Stimulated activated CD8-positive, alpha-beta memory T cell treated with anti-CD3 and anti-CD28 coated beads, Interleukin-15, amount 100 ng/mL, for 24 hours (primary cell): ENCODE measurements around the gene B3GALNT2.
"Not testable (repeated sequence)": the region's sequence is repeated elsewhere in the genome, so short reads cannot be mapped to it uniquely, and the experiment has no call there.

Experiments
- DNase-seq: peaks from one replicate; pipeline ENCODE4 v3.0.0-alpha.2; 2020; ENCODE audit warnings: low read depth

B3GALNT2 gene

DNA sequence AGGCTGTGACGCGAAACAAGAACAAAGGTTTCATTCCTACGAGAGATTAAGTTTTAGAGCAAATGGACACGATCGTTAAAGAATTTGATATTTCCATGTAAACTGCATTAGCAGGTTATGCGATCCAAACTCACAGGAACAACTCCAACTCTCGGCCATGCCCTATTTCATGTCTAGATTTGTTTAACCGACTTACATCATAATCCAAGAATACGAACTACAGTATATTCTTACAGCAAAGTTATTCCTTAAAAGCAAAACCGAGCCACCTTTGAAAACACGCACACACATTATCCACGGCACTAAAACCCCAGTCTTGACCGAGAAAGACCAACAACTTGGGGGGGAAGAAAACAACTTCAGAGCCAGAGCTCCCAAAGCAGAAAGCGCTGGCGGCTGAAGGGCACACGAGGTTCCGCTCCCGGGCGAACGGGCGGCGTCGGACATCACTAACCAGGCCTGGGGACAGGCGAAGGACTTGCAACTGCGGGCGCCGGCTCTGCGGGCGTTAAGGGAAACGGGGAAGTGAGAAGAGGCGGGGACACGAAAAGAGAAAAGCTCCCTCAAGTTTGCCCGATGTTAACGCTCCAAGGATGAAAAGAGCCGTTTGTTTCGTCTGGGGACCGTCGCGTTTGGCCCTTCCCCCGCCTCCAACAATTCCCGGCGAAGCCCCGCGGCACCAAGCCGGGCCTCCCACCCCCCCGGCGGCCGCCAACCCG is 690 bp downstream of the B3GALNT2 start:
- no peak for DNase-seq

DNA sequence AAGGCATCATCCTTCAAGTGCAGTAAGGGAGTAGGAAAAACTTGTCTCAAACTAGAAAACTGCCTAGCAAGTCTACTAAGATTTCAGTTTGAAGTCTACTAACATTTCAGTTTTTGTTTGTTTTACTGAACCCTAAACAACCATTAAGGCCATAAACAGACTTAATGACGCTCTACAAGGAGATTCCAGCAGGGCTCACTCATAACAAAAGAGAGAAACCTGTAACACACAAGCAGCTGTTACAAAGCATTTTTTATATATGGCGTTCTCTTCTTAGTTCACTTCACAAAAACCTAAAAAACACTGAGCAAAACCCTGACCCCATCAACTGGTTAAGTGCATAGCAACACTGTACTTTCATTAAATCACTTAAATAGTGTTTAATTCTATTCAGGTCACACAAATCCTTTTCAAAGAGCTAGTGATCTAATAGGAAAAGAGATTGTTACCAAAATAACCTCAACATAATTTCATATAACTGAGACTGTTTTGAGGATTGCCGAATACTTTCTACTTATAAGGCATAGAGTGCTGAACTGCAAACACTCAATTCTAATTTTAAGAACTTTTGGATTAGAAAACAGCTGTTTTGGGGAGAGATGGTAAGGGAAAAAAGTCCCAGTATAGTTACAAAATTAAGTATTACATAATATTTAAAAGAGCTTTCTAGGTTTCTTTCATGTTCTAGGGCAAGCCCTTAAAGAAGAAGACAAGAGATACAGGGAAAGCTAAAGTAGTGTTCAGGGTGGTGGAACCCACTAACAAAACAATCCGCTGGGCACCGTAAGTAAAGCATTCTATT is 1.4 kb downstream of the B3GALNT2 start:
- no peak for DNase-seq

DNA sequence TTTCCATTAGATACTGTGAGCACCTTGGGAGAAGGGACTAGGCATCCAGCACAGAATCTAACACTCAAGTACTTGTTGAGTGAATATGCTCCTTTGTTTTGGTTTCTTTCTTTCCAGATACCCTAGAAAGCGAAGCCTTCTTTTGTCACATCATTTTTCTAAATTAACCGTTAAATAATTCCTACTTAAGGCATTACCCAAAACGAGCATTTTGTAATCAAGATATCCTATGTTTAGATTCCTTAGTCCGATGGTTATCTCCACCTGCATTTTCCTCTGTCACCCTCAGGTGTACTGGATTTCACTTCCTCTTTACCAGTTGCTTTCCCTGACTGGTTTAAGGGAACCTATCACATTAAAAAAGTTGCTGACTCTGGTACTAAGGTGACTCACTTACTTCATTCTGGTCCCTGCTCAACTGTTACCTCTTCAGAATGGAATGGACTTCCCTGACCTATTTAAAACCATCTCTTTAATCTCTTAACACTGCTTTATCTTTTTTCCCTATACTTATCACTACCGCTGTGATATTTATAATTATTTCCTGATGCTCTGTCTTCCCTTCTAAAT is 3.2 kb downstream of the B3GALNT2 start:
- no peak for DNase-seq

DNA sequence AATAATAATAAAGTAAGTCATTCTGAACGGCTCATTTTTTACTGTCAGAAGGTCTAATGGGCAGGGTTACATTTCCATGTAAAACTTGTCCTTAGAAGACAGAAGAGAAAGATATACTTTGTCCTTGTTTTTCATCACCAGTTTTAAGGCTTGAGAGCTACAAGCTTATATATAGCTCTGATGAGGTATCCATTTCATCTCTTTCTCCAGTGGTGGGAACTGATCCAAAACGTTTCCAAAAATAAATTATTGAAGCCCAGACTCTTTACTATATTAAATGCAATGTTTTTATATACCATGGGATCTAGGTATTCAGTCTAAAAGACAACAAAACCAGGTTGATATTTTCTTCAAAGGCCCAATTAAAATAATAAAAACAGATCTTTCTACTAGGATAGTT is 8.7 kb downstream of the B3GALNT2 start:
- no peak for DNase-seq

DNA sequence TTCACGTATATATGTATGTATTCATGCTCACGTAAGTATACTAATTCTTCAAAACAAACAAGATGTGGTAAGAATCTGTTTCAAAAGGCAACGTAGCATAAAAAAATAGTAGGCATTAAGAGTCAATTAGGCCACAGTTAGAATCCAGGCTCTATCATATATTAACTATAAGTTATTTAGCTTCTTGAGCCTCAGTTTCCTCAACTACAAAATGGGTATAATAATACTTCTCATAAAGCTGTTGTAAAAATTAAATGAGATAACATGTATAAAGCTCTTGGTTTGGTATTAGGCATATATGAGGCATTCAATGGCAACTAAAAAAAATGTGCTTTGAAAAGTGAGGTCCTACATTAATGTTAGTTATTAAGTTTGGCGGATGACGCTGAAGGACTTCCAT is 9.2 kb downstream of the B3GALNT2 start:
- DNase-seq, result no peak

DNA sequence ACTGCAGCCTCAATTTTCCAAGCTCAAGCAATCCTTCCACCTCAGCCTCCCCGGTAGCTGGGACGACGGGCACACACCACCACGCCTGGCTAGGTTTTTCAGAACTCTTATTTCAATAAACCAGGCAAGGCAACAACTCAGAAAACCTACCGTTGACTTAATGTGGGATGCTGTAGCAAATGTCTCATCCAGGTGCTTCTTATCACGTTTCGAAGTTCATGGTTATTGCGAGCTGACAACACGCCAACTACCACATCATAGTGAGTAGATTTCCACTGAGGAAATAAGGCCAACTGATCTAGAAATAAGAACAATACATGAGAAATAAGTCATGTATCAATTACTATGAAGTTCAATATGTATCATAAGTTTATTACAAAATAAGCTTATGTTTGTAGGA is 9.7 kb downstream of the B3GALNT2 start:
- no peak for DNase-seq

DNA sequence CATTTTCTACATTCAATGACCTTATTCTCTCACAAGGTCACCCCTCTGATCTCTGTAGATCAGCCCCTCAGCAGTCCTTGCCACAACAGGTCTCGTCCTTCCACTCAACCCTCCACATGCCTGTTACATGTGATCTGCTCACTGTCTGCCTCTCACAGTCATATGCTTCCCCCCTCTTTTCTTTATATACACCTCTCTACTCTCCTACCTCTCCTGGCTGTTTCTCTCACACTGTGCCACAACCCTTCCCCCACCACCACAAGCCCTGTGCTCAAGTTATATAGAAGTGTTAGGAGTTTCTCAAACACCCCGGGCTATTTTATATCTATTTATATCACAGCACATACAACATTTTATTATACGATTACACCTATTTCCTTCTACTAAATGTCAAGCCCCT is 12.6 kb downstream of the B3GALNT2 start:
- DNase-seq, result no peak

DNA sequence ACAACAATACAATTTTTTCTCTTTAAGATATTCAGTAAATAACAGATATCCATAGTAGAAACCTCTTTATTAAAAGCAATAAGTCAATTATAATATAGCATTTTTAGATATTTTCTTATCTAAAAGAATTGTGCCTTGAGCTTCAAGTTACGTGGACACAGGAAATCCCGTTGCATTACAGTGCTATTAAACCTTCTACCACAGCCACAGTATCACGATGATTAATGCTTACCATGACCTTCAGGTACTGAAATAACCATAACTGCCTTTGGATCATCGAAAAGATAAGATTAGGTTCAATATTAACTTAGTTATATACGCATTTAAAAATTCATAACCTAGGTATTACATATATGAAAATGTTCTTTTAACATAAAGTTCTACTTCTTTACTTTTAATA is 17.9 kb downstream of the B3GALNT2 start:
- no peak for DNase-seq

DNA sequence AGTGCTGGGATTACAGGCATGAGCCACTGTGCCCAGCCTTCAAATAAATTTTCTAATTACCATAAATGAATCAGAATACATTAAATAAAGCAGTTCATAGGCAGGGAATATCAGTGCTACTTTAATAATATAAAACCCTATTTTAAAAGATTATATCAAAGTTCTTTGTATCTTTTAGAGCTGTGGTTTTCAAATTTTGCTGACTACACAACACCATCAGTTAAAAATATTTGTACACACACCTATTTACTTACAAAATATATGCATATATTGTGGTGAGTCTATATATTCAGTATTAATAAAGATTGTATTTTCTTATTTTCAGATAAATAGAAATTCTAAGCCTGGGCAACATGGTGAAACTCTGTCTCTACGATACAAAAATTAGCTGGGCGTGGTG is 18.7 kb downstream of the B3GALNT2 start:
- no peak for DNase-seq

DNA sequence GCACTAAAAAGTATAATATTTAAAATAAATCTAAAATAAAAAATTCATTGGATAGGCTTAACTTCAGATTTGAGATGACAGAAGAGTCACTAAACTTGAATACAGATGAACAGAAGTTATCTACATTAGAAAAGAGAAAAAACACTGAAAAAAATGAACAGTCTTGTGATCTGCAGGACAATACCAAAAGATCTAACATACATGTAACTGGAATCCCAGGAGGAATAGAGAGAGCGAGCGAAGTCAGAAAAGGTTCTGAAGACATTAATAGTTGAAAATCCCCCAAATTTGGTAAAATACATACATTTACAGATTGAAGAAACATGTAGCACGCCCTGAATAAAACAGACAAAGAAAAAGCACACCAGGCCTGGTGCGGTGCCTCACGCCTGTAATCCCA is 21.2 kb downstream of the B3GALNT2 start:
- DNase-seq, result no peak

DNA sequence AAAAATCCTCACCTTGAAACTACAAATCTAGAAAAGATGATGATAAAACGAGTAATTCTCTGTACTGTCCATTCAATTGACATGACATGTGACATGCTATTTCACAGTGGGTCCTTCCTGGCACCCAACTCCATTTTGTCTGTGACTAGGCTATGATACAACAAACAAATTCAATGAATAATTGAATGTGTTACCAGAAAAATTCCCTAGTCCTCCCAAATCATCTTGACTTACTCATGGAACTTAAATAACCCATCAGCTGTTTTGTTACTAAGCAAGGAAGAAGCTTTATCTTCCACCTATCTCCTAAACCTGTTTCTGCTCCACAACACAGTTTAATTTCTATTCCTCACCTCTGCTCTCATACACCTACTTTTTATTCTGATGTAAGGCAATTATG is 30.4 kb downstream of the B3GALNT2 start:
- no peak for DNase-seq

DNA sequence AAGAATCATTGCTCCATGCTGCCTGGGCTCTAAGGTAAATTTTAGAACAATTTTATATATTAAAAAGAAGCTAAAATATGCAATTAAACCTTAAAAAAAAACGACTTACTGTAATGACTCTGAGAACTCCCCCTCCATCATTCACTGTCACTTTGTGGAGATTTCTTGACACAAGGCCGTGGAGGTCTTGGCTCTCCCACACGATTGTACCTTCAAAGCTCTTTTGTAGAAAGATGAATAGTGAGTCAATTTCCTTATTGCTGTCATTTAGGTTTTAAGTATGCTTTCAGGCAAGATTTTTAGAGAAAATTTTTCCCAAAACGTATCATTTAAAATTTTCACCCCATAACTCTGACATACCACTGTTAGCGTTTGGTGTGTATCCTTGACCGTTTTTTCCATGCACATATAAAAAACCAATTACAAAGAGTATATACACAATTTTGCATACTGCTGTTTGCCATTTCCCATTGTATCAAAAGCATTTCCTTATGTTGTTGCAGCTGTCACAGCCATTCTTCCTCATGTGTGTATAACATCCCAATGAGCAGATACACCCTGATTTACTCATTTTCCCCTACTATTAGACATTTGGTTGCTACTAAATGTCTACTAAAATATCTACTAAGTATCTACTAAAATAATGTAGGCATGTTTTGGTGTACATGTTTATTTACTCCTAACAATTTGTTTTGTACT is 33.4 kb downstream of the B3GALNT2 start:
- DNase-seq, result no peak

DNA sequence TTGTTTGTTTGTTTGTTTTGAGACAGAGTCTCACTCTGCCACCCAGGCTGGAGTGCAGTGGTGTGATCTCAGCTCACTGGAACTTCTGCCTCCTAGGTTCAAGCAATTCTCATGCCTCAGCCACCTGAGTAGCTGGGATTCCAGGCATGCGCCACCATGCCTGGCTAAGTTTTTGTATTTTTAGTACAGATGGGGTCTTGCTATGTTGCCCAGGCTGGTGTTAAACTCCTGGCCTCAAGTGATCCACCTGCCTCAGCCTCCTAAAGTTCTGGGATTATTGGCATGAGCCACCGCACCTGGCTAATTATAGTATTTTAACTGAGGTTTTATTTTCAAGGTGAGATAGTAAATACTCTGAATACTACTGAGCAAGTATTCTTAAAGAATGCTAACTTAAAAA is 34.4 kb downstream of the B3GALNT2 start:
- DNase-seq, result not testable (repeated sequence)

DNA sequence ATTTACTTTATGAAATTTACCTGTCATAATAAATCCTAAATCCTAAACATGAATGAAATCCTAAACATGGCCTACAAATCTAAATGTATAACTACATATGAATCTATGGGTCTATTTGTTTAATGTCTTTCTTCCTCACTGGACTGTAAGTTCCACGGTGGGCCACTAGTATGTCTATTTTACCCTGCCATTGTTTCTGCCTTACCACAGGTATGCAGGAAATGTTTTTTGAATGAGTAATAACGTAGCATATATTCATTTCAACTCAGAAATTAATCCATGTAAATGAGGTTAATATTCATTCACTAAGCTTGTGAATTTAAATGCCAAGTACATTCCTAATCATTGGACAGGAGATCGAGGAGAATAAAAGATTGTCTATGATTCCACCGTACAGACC is 35.3 kb downstream of the B3GALNT2 start:
- no peak for DNase-seq

DNA sequence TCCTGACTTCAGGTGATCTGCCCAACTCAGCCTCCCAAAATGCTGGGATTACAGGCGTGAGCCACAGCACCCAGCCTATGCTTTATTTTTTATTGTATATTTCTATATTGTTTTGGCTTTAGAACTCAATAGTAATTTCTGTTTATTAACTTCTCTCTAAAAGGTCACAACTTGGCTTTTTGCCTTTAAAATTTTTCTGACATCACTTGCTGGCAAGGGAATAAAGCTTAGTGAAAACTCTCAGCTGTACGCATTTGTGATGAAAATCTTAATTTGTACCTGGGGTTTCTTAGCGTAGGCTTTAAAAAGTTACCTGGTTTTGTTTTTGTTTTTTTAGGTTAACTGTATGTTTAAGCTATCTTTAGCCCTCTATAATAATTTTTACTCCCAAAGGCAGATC is 36.2 kb downstream of the B3GALNT2 start:
- no peak for DNase-seq

DNA sequence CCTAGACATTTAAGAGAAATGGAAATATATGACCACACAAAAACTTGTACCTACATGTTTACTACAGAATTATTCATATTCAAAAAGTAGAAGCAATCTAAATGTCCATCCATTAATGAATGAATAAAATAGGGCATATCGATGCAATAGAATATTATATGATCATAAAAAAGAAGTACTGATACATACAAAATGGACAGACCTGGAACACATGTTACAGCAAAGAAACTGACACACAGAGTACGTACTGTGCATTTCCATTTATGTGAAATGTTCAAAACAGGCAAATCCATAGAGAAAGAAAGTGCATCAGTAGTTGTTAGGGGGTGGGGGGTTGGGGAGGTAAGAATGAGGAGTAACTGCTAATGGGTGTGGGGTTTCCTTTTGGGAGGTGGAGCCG is 39.2 kb downstream of the B3GALNT2 start:
- no peak for DNase-seq

DNA sequence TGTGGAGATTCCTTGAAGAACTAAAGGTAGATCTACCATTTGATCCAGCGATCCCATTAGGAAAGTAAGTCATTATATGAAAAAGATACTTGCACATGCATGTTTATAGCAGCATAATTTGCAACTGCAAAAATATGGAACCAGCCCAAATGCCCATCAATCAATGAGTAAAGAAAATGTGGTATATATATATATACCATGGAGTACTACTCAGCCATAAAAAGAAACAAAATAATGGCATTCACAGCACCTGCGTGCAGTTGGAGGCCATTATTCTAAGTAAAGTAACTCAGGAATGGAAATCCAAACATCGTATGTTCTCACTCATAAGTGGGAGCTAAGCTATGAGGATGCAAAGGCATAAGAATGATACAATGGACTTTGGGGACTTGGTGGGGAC is 41.4 kb downstream of the B3GALNT2 start:
- not testable (repeated sequence) for DNase-seq

DNA sequence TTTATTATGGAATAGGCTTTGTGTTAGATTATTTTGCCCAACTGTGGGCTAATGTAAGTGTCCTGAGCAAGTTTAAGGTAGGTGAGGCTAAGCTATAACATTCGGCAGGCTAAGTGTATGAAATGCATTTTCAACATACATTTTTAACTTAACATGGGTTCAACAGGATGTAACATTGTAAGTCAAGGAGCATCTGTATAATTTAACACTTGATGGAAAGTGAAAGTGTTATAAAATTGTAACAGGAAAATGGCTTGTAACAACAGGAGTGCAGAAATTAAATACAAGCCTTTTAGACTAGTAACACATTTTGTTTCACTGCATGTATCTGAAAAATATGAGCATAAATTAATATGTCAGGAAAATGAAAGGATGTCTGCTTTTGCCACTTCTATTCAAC is 42.3 kb downstream of the B3GALNT2 start:
- no peak for DNase-seq

DNA sequence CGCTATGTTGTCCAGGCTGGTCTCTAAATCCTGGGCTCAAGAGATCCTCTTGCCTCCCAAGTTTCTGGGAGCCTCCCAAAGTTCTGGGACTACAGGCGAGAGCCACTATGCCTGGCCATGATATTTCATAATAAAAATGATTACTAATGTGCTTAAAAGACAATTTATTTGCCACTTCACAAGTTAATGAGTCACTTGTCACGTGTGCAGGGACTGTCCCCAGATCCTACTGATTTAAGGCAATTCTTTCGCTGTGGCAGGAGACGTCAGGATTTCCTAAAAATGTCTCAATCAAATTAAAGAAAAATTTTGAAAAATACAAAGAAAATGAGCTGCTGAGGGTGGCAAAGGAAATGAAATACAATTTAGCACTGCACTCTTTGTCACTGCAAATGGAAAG is 43.5 kb downstream of the B3GALNT2 start:
- DNase-seq, result no peak

DNA sequence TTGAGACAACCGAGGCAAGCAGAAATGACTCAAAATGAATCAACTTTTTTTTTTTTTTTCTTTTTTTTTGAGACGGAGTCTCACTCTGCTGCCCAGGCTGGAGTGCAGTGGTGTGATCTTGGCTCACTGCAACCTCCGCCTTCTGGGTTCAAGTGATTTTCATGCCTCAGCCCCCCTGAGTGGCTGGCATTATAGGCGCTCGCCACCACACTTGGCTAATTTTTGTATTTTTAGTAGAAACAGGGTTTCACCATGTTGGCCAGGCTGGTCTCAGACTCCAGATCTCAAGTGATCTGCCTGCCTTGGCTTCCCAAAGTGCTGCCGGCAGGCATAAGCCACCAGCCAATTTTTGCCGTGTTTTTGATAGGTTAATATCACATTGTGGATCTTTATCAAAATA is 46.4 kb downstream of the B3GALNT2 start:
- DNase-seq, result not testable (repeated sequence)

DNA sequence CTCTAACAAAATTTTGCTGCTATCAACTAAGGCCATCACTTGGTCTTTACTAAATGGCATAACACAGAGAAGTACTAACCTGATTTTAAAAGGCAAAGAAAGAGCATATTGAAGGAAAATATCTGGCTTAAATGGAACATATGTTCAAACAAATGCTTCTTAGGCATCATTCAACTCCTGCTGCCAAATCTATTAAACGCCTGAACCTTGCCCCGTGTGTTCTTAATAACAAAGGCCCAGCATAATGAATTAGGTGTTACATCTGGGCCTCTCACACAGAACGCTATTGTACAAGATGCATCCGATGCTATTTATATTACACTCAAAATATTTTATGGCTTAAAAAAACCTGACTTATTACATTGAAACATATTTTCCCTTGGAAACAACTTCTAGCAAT is 48.4 kb downstream of the B3GALNT2 start:
- no peak for DNase-seq

DNA sequence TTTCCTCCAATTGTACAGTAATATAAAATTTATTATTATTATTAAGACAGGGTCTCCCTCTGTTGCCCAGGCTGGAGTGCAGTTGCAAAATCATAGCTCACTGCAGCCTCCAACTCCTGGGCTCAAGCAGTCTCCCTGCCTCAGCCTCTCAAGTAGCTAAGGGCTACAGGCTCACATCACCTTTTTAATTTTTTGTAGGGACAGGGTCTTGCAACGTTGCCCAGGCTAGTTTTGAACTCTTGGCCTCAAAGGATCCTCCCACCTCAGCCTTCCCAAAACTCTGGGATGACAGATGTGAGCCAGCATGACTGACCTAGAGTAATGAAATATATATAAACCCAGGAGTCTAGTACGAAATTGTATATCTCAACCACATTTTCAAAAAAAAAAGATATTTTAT is 49.2 kb downstream of the B3GALNT2 start:
- no peak for DNase-seq

DNA sequence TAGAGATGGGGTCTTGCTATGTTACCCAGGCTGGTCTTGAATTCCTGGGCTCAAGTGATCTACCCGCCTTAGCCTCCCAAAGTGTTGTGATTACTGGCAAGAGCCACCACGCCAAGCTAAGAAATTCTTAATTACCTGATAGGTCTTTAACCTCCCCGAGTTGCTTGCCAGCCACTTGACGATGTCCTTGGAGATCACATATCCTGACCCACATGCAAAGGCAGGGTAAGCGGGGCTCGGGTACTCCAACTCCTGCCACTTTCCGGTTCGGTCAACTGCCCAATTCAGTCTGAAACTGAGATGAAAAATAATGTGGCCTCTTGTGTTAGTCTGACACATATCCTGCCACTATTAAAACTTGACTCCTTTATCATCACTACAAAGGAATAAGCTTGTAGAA is 50.2 kb downstream of the B3GALNT2 start:
- no peak for DNase-seq
